Activated CD8-positive, alpha-beta T cell treated with anti-CD3 and anti-CD28 coated beads for 36 hours (primary cell): ENCODE results near the gene SESN2. TPM values are rescaled to one million over a fixed set of nuclear protein-coding genes. Genes with fewer than 3 reads are reported as not detected.

Experiments
- ATAC-seq: fragments of 200-7000 bp; cut with Tn5 transposase; one replicate; pipeline ENCODE4 v1.10.0; 2021; ENCODE audit warnings: mild to moderate bottlenecking, moderate library complexity
- CTCF ChIA-PET: fragments of 350-600 bp; sonication (Branson Sonifier 250); formaldehyde crosslinking; loops from one replicate; lab custom pipeline; 2021; ENCODE audit warnings: antibody characterized with exemption; lab: Charles Lee
- POLR2A ChIA-PET: fragments of 350-600 bp; sonication (Branson Sonifier 250); formaldehyde crosslinking; loops from one replicate; lab custom pipeline; 2021; ENCODE audit warnings: antibody characterized with exemption; lab: Charles Lee
- DNase-seq: peaks from one replicate; pipeline ENCODE4 v3.0.0-alpha.2; 2020
- H3K27ac Mint-ChIP-seq: one replicate; pipeline ENCODE4 v1.8.0; 2021; ENCODE audit warnings: mild to moderate bottlenecking, mixed read lengths
- H3K27me3 Mint-ChIP-seq: one replicate; pipeline ENCODE4 v1.8.0; 2021; ENCODE audit warnings: mixed read lengths
- H3K36me3 Mint-ChIP-seq: one replicate; pipeline ENCODE4 v1.8.0; 2021; ENCODE audit warnings: low read depth, mixed read lengths
- H3K4me1 Mint-ChIP-seq: one replicate; pipeline ENCODE4 v1.8.0; 2021; ENCODE audit warnings: low read depth, mixed read lengths
- H3K4me3 Mint-ChIP-seq: one replicate; pipeline ENCODE4 v1.8.0; 2021; ENCODE audit warnings: mild to moderate bottlenecking, moderate library complexity, mixed read lengths
- H3K9me3 Mint-ChIP-seq: one replicate; pipeline ENCODE4 v1.8.0; 2021; ENCODE audit warnings: mixed read lengths
- CTCF ChIP-seq: fragments of 200-600 bp; IDR thresholded peaks from one replicate; pipeline ENCODE4 v1.8.0; 2022; ENCODE audit warnings: antibody characterized with exemption, mild to moderate bottlenecking
- intact Hi-C: fragments of 100-400 bp; cut with micrococcal nuclease; formaldehyde crosslinking; loops from one replicate; pipeline ENCODE4 v1.10.0; 2022
- total RNA-seq, 2 experiments: library from RNA; stranded (reverse); gene quantifications; one replicate each; pipeline ENCODE4 v1.2.3, GENCODE V29; 2021

The SESN2 gene
- total RNA-seq, 2 experiments from 2014 or later, result 26.0 to 27.4 TPM

GRCh38 chr1:28232558-28233263 is 26.6 kb upstream of the SESN2 start, which contains the start of gene DNAJC8:
Gene DNAJC8 (minus strand): TSS chr1:28233029. CDS start chr1:28232998, 31 bp downstream.
- POLR2A ChIA-PET, result interaction anchor here (0.6 to 2.1 kb wide), 8 partner anchors 11 to 47 kb away, joined by 3 to 6 read pairs (median 4); no protein-coding TSS in a partner anchor

GRCh38 chr1:28233264-28233606 is 26.1 kb upstream of the SESN2 start:
- Mint-ChIP-seq H3K9me3 (no peaks in the 10 kb centered on the region), H3K4me3 (peak overlapping the region; percentile 96), H3K27me3 (no peaks in the 10 kb centered on the region), H3K4me1 (peaks cover 23% of the 10 kb centered on the region), H3K27ac (peak overlapping the region; percentile 34), H3K36me3 (peaks cover 6% of the 10 kb centered on the region)
- ChIA-PET CTCF (no interaction called here), POLR2A (interaction anchor here (0.6 to 2.1 kb wide), 5 partner anchors 11 to 274 kb away, joined by 3 to 6 read pairs (median 4); no protein-coding TSS in a partner anchor)
- intact Hi-C loops, result no loop called here
- DNase-seq (no peak), ATAC-seq (no peak)
- no peak for TF ChIP-seq CTCF

More at GRCh38 chr1:28232558-28233263, 26.6 kb upstream of the SESN2 start, which contains the start of gene DNAJC8:
- no peaks in the 10 kb centered on the region for H3K27me3 Mint-ChIP-seq
- no peak for TF ChIP-seq CTCF
- peak; percentile 69 for ATAC-seq
- peaks cover 23% of the 10 kb centered on the region for H3K4me1 Mint-ChIP-seq
- DNase-seq, result peak; percentile 100
- peak within 1 kb of the TSS; percentile 96 for H3K4me3 Mint-ChIP-seq
- CTCF ChIA-PET, result interaction anchor here (1.0 to 1.6 kb wide), 2 partner anchors 16 to 141 kb away, joined by 4 read pairs; no protein-coding TSS in a partner anchor
- peak within 1 kb of the TSS; percentile 95 for H3K27ac Mint-ChIP-seq
- H3K9me3 Mint-ChIP-seq, result no peaks in the 10 kb centered on the region
- peaks cover 9% of the 10 kb centered on the region for H3K36me3 Mint-ChIP-seq
- intact Hi-C loops, result no loop called here

- peak; percentile 98 for DNase-seq
- Mint-ChIP-seq H3K9me3 (no peaks in the 10 kb centered on the region), H3K27ac (no peak within 1 kb of the TSS), H3K36me3 (peaks cover 2% of the 10 kb centered on the region), H3K27me3 (no peaks in the 10 kb centered on the region), H3K4me1 (peaks cover 14% of the 10 kb centered on the region), H3K4me3 (no peak within 1 kb of the TSS)
- ChIA-PET POLR2A (interaction anchor here (0.7 to 4.3 kb wide), 9 partner anchors 11 to 273 kb away, joined by 3 to 61 read pairs (median 4); partner anchors contain the start of gene MED18), CTCF (interaction anchor here (0.5 to 3.8 kb wide), 8 partner anchors 9 to 145 kb away, joined by 3 to 23 read pairs (median 4); no protein-coding TSS in a partner anchor)
- intact Hi-C loops, result no loop called here
- ATAC-seq, result peak; percentile 95
- TF ChIP-seq CTCF, result no peak
These were observed 23.3 kb upstream of the SESN2 start, which contains the start of gene ATP5IF1 for GRCh38 chr1:28235755-28236655. Gene ATP5IF1 (plus strand): TSS chr1:28236124. CDS start chr1:28236184, 60 bp downstream.

DNA sequence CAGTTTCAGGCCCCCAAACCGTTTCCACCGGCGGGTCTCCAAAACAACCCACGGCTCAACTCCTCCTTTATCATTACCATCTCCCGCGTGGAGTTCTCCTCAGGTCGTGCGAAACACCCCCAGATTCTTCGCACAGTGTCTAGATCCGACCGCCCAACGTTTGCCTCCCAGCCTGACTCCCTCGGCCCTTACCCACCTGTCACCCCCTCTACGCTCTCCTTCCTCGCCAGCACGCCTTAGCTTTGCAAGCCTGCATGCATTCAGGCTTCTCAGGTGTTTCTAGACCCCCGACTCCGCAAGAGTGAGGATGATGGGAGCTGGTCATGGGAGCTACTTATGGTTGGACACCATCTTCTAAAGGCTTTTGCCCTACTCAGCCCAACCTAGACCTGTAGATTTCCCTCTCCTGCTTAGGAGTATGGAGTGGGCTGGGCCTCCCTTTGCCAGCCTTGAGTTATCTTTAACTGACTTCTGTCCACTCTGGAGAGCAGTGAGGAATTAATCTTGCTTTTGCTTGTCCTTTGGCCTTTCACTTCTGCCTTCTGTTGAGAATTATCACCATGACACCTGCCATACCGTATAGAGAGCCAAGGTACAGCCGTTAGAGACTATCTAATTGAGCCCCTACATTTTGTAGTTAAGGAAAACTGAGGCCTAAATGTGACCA is 22.5 kb upstream of the SESN2 start:
- ATAC-seq, result no peak
- intact Hi-C loops, result no loop called here
- H3K27ac Mint-ChIP-seq, result no peak overlapping the region
- CTCF ChIA-PET, result interaction anchor here (1.1 to 3.8 kb wide), 4 partner anchors 10 to 94 kb away, joined by 3 to 23 read pairs (median 4); no protein-coding TSS in a partner anchor
- TF ChIP-seq CTCF, result no peak
- H3K9me3 Mint-ChIP-seq, result no peaks in the 10 kb centered on the region
- POLR2A ChIA-PET, result interaction anchor here (0.7 to 4.3 kb wide), 11 partner anchors 10 to 408 kb away, joined by 3 to 61 read pairs (median 4); partner anchors contain the start of genes MED18 and PHACTR4
- no peak overlapping the region for H3K4me3 Mint-ChIP-seq
- peaks cover 12% of the 10 kb centered on the region for H3K4me1 Mint-ChIP-seq
- DNase-seq, result peak; percentile 32
- peaks cover 2% of the 10 kb centered on the region for H3K36me3 Mint-ChIP-seq
- H3K27me3 Mint-ChIP-seq, result no peaks in the 10 kb centered on the region
